Measurements from ENCODE around the gene MBD3L5.
"Not testable (repeated sequence)": the region's sequence is repeated elsewhere in the genome, so short reads cannot be mapped to it uniquely, and the experiment has no call there.

The MBD3L5 gene

DNA sequence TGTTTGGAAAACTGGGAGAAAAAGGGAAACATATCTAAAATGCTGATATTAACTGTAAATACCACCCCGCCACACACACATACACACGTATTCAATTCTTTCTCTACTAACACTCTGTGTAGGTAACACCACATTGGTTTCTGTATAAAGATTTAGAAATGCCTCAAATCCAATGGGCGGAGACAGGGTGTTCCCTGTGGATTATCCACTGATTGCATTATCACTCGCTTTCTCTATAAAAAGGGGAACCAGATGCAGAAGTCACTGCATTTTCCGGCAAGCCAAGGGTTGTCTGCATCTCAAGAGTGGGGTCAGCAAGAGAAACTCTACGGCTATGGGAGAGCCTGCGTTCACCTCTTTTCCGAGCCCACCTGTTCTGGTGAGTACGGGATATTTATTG is at the start of gene MBD3L5:
TSS of gene MBD3L5 (plus strand) at position 301 of the 400 bp plus-strand sequence. CDS start at position 335, 34 bp downstream.
- DNase-seq (ENCODE audit: low read depth): not testable (repeated sequence)

DNA sequence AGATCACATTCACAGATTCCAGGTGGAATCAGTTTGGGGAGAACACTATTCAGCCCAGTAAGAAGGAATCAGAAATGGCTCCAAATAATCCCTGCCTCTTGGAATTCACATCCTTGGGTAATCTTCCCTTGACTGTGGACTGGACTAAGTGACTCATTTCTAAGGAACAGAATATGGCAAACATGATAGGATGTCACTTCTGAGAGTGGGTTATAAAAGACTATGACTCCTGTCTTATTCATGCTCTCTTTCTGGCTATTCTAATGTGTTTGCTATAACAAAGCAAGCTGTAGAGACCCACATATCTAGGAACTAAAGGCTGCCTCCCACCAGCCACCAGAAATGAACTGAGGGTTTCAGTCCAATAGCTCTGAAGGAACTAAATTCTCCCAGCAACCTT is 46.9 kb upstream of the MBD3L5 start:
- no peak for DNase-seq (ENCODE audit: low read depth)

DNA sequence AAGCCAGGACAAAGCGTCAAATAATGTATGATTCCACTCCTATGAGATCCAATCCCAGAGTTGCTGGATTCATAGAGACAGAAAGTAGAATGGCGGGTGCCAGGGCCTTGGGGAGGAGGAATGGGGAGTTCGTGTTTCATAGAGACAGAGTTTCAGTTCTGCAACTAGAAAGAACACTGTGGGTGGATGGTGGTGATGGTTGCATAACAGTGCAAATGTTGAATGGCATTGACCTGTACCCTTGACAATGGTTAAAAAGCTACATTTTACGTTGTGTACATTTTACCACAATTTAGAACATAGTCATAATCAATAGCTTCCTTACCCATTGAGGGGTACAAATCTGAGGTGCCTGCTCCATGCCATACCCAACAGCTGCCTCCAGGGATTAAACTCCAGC is 42.5 kb upstream of the MBD3L5 start:
- no peak for DNase-seq (ENCODE audit: low read depth)

DNA sequence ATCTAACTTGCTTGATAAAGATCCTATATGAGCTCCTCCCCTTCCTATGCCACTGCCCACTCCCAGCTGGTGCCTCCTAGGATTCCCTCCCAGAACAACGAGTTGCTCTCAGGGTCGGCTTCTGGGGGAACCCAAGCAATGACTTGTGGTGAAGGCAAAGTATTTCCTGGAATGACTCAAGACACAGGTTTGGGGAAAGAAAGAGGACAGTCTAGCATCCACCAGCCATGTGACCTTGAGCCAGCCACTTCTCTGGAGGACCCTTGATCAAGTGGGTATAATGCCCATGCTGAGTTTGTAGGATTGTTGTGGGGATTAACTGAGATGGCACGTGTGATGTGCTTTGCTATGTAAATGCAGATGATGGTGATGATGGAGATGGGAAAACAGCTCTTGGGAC is 42.1 kb upstream of the MBD3L5 start:
- no peak for DNase-seq (ENCODE audit: low read depth)

DNA sequence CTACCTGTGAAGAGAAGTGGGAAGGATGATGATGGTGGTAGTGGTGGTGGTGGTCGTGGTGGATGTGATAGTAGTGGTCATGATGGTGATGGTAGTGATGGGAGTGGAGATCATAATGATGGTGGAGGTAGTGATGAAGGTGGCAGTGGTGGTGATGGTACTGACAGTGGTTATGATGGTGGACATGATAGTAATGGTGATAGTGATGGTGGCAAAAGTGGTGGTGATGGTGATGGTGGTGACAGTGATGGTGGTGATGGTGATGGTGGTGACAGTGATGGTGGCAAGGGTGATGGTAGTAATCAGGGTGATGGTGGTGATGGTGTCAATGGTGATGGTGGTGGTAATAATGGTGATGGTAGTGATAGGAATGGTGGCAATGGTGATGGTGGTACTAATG is 35.3 kb upstream of the MBD3L5 start:
- DNase-seq (ENCODE audit: low read depth): no peak

DNA sequence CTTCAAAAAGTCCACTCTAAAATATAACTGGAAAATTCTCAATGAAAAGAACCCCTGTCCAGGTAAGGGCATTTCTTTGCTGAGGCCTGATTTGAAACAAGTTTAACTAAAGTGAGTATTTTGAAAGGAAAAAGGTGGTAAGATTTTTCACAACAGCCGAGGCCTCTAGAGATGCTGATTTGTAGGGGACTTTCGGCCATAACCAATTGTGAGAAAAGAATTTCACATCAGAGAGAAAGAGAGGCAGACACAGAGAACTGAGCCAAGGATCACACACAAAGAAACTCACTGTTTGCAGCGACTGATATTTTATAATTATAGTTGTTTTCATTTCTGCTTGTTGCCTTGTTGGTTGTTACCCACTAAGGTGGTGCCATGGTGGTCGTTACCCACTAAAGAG is 33.6 kb upstream of the MBD3L5 start:
- DNase-seq (ENCODE audit: low read depth): no peak

DNA sequence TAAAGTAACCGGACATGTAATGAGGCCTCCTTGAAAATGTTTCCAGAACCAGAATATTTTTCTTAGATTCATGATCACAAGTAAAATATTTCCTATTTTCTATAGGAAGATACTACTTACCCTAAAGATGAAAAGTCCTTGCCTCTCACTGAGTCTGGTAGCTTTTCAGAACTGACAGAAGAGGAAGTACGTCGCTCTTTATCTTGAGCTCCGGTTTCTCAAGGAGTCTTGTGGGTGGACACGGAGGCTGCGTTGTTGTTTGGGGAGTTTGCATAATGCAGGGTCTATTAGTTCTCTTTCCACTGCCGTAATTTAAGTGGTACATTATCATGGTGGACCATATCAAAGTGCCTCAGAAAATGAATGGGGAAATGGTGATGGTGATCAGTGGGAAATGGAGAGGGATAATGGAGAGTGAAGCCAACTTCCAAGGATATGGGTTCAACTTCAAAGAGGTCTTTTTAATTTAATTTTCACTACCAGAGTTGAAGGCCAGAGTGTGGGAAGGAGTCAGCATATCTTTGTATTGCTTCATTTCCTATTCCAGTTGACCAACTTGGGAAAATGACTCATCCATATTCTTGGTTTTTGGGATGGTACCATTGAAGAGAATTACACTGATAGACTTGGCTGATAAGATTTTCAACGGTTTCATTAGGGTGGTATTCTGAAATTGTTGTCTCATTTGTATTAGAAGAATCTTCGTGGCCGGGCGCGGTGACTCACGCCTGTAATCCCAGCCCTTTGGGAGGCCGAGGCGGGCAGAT is 32.5 kb upstream of the MBD3L5 start:
- no peak for DNase-seq (ENCODE audit: low read depth)

DNA sequence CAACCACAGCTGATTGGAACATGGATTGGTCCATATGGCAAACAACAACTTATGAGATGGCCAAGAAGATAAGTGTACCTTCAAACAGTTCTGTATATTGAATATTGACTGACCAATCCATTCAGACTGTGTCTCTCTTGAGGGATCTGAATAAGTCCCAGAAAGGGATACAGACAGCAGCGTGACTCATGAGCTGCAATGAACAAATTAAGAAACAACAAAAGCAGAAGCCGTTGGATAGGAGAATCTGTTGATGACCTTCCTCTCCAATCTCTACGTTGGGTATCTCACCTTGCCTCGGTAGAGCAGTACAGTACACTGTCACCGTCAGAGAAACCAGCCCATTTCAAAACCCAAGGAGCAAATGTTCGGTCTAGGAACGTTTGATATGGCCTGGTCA is 30.4 kb upstream of the MBD3L5 start:
- DNase-seq (ENCODE audit: low read depth): no peak

DNA sequence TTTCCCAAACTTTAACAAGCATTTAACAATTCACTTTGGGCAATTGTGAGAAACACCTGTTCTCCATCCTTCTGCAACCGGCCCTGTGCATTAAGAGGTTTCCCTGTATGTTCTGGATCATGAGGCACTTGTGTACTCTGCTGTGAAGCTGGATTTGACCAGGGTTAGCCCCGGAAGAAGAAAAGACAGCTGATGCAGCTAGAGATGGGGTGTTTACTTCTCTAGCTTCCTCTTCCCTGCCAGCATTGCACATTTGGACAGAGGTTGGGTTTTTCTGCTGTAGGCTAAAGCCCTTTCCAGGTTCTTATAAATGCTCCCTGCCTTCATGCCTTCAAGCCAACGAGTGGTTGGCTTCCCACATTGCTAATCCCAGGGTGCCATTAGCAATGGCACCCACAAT is 30.0 kb upstream of the MBD3L5 start:
- DNase-seq (ENCODE audit: low read depth): no peak

DNA sequence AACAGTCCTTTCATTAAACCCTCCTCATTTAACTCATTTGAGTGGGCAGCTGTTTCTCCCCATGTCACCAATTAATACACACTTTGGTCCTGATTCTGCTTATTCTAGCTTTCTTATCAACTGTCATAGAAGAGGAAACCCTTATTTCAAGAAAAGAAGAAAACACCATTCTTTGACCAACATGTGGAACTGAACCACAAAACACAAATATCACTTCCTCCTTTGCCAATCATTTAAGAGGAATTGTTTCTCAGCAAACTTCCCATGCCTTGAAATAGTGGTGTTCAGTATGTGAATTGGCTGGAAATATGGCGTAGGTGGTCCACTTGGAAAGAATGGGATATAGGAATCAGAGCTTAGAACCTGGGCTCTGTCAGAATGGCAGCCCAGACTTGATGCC is 29.6 kb upstream of the MBD3L5 start:
- no peak for DNase-seq (ENCODE audit: low read depth)

DNA sequence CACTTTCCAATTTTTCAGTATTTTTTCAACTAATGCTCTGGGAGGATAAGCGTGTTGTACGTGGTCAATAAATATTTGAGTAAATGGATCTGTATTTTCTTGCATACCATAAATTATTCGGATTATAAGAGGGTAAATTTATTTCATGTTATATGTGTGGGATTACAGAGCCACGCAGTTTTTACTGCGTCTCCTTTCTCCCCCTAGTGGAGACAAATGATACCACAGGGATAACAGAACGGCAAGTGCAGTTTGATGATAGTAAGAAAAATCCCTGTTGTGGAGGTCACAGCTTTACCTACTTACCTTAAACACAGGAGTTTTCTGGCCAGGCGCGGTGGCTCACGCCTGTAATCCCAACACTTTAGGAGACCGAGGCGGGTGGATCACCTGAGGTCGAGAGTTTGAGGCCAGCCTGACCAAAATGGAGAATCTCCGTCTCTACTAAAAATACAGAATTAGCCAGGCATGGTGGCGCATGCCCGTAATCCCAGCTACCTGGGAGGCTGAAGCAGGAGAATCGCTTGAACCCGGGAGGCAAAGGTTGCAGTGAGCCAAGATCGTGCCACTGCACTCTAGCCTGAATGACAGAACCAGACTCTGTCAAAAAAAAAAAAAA is 26.0 kb upstream of the MBD3L5 start:
- no peak for DNase-seq (ENCODE audit: low read depth)

DNA sequence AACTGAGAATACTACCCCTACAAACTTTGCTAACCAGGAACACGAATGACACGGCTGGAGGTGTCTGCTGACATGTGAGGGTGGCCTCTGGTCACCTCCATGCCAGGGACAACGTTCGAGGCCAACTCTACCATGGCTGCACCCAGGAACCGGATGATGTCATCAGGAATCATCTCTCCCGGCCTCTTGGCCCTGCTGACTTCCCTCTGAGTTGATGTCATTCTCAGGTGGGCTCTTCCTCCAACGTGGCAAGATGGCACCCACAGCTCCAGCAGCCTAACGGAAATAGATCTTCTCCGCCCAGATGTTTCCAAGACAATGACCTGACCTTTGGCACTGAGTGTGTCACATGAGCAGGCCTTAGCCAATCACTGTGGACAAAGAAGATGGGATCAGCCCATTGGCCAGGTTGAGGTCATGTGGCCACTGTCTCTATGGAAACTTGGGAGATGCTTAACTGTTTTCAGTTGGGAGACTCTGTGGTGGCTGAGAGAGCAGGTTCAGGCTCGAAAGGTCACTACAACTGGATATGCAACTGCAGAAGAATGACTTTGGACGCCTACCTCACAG is 24.2 kb upstream of the MBD3L5 start:
- no peak for DNase-seq (ENCODE audit: low read depth)

DNA sequence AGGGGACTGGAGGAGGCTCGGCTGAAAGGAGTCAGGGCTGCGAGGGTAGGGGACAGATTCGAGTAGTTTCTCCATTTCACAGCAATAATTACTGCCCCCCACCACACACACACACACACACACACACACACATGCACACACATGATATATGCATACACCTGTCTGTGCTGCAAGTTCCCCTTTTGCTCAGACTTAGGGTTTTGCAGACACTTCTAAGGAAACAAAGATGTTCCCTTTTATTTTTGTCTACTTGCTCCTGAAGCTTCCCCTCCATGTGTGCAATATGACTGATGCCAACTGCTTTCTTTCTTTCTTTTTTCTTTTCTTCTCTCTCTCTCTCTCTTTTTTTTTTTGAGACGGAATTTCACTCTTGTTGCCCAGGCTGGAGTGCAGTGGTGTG is 22.5 kb upstream of the MBD3L5 start:
- DNase-seq (ENCODE audit: low read depth): no peak

DNA sequence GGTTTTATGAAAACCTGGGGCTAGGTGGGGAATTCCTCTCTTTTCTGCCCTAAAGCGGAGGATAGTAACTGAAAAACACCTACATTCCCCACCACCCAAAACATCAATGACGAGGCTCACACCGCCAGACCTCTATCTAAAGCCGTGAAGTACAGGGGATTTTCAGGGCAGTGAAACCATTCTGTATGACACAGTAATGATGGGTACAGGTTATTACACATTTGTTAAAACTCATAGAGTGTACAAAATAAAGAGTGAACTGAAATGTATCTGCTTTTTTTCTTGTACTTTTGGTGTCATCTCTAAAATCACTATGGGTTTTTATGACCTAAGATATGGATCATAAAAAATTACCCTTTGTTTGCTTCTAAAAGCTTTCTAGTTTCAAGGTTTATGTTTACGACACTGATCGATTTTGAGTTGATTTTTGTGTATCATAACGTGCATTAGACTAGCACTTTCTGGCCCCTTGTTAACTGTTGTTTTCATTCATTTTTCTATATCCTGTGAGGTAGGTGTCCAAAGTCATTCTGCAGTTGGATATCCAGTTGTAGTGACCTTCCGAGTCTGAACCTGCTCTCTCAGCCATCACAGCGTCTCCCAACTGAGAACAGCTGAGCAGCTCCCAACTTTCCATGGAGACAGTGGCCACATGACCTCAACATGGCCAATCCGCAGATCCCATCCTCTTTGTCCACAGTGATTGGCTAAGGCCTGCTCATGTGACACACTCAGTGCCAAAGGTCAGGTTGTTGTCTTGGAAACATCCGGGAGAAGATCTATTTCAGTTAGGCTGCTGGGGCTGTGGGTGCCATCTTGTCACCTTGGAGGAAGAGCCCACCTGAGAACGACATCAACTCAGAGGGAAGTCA is 19.4 kb upstream of the MBD3L5 start:
- DNase-seq (ENCODE audit: low read depth): no peak

DNA sequence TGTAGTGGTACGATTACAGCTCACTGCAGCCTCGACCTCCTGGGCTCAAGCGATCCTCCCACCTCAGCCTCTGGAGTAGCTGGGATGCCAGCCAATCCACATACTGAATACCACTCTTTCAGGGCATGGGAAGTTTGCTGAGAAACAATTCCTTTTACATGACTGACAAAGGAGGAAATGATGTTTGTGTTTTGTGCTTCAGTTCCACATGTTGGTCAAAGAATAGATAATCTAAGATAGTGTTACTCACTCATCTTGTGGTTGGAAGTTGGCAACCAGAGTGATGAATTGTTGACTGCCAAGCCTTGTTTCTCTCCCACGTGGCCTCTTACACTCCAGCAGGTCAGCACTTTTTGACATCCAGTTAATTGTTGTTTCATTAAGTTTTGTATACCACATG is 16.7 kb upstream of the MBD3L5 start:
- DNase-seq (ENCODE audit: low read depth): no peak

DNA sequence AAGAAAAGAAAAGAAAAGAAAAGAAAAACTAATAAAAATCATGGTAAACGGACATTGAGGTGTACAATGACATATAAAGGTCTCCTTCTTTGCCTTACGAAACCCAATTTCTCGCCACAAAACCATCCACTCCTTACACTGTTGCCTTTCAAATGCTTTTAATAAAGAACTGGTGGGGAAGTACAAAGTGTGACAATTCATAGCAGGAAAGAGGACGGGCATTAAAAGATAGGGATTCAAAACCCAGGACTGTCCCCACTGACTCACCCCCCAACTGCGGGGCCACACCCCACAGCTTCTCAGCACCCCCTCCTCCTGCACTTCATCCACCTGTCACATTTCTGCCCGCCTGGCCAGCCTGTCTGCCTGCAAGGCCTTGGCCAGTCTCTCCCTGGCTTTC is 11.6 kb upstream of the MBD3L5 start:
- DNase-seq (ENCODE audit: low read depth): no peak

DNA sequence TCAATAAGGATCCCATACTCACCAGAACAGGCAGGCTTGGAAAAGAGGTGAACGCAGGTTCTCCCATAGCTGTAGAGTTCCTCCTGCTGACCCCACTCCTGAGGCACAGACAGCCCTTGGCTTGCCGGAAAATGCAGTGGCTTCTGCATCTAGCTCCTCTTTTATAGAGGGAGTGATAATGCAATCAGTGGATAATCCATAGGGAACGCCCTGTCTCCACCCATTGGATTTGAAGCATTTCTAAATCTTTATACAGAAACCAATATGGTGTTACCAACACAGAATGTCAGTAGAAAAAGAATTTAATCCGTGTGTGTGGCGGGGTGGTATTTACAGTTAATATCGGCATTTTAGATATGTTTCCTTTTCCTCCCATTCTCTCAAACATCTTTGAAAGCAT is 9.0 kb upstream of the MBD3L5 start, which contains the start of gene MBD3L2B:
TSS of gene MBD3L2B (minus strand) at position 101 of the 400 bp plus-strand sequence. CDS start at position 67, 34 bp downstream.
- not testable (repeated sequence) for DNase-seq (ENCODE audit: low read depth)

DNA sequence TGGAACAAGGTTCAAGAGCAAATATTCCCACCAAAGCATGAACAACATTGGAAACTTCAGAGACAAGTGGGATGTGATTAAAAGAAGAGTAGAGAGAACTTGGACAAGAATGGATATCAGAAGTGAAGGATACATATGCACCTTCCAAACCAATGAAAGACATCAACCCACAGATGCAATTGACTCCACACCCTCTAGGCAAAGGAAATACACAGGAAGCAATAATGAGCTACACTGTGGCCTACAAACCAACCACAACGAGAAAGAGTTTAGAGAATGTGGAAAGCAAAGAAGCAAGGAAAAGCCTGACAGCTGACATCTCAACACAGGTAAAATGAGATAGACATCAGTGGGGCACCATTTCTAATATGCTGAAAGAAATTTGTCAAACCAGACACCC is 1.6 kb upstream of the MBD3L5 start:
- DNase-seq (ENCODE audit: low read depth): not testable (repeated sequence)

DNA sequence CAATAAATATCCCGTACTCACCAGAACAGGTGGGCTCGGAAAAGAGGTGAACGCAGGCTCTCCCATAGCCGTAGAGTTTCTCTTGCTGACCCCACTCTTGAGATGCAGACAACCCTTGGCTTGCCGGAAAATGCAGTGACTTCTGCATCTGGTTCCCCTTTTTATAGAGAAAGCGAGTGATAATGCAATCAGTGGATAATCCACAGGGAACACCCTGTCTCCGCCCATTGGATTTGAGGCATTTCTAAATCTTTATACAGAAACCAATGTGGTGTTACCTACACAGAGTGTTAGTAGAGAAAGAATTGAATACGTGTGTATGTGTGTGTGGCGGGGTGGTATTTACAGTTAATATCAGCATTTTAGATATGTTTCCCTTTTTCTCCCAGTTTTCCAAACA is 9.7 kb downstream of the MBD3L5 start, which contains the start of gene MBD3L4:
TSS of gene MBD3L4 (minus strand) at position 101 of the 400 bp plus-strand sequence. CDS start at position 66, 35 bp downstream.
- DNase-seq (ENCODE audit: low read depth): not testable (repeated sequence)

DNA sequence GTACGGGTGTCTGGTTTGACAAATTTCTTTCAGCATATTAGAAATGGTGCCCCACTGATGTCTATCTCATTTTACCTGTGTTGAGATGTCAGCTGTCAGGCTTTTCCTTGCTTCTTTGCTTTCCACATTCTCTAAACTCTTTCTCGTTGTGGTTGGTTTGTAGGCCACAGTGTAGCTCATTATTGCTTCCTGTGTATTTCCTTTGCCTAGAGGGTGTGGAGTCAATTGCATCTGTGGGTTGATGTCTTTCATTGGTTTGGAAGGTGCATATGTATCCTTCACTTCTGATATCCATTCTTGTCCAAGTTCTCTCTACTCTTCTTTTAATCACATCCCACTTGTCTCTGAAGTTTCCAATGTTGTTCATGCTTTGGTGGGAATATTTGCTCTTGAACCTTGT is 11.2 kb downstream of the MBD3L5 start:
- not testable (repeated sequence) for DNase-seq (ENCODE audit: low read depth)

DNA sequence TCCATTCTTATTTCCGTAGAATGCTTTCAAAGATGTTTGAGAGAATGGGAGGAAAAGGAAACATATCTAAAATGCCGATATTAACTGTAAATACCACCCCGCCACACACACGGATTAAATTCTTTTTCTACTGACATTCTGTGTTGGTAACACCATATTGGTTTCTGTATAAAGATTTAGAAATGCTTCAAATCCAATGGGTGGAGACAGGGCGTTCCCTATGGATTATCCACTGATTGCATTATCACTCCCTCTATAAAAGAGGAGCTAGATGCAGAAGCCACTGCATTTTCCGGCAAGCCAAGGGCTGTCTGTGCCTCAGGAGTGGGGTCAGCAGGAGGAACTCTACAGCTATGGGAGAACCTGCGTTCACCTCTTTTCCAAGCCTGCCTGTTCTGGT is 18.6 kb downstream of the MBD3L5 start, which contains the start of gene MBD3L2:
TSS of gene MBD3L2 (plus strand) at position 301 of the 400 bp plus-strand sequence. CDS start at position 354, 53 bp downstream.
- DNase-seq (ENCODE audit: low read depth): not testable (repeated sequence)

DNA sequence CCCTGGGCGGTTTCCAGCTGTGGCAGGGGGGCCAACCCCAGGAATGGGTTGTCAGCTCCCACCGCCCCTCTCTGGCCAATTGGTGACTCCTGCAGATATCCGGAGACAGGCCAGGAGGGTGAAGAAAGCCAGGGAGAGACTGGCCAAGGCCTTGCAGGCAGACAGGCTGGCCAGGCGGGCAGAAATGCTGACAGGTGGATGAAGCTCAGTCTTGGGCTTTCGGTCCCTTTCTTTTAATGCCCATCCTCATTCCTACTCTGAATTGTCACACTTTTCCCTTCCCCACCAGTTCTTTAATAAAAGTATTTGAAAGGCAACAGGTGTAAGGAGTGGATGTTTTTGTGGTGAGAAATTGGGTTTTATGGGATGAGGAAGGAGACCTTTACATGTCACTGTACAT is 21.0 kb downstream of the MBD3L5 start:
- DNase-seq (ENCODE audit: low read depth): not testable (repeated sequence)
